ENCODE data around the gene ALG2. TPM values are rescaled to one million over a fixed set of nuclear protein-coding genes. Genes with fewer than 3 reads are reported as not detected.

ALG2 gene
- total RNA-seq, 1 donor, result 64.8 TPM

DNA sequence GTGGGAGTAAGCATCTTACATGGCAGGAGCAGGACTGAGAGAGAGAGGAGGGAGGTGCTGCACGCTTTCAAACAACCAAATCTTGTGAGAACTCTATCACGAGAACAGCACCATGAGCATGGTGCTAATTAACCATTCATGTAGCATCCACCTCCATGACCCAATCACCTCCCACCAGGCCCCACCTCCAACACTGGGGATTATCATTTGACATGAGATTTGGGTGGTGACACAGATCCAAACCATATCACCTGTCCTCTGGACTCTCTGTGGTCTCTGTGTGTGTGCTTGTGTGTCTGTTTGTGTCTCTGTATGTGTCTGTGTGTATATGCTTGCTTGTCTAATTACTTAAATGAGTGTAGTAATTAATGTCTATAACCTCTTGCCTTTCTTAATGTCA lies 31.4 kb upstream of the ALG2 start:
- TF ChIP-seq, protein P1, sequence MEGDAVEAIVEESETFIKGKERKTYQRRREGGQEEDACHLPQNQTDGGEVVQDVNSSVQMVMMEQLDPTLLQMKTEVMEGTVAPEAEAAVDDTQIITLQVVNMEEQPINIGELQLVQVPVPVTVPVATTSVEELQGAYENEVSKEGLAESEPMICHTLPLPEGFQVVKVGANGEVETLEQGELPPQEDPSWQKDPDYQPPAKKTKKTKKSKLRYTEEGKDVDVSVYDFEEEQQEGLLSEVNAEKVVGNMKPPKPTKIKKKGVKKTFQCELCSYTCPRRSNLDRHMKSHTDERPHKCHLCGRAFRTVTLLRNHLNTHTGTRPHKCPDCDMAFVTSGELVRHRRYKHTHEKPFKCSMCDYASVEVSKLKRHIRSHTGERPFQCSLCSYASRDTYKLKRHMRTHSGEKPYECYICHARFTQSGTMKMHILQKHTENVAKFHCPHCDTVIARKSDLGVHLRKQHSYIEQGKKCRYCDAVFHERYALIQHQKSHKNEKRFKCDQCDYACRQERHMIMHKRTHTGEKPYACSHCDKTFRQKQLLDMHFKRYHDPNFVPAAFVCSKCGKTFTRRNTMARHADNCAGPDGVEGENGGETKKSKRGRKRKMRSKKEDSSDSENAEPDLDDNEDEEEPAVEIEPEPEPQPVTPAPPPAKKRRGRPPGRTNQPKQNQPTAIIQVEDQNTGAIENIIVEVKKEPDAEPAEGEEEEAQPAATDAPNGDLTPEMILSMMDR (IDR thresholded peaks at IDR 0.05; ENCODE audit: insufficient read depth, low read depth, low read length), result no peak
- no peak overlapping the region for H3K4me3 ChIP-seq (ENCODE audit: low read depth, low read length)
- no peak for DNase-seq (ENCODE audit: low read depth)

DNA sequence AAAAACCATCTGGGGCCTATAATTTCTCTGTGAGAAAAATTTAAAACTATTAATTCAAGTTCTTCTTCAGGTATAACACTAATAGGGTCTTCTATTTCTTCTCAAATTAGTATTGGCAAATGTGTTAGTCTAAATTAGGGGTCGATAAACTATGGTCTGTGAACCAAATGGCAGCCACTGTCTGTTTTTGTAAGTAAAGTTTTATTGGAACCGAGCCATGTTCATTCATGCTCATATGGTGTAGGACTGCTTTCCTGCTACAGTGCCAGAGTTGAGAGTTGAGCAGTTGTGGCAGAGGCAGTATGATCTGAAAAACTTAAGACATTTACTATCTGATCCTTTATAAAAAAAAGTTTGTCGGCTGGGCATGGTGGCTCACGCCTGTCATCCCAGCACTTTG lies 29.4 kb upstream of the ALG2 start:
- no peak overlapping the region for H3K4me3 ChIP-seq (ENCODE audit: low read depth, low read length)
- no peak for DNase-seq (ENCODE audit: low read depth)
- TF ChIP-seq, protein P1 (IDR thresholded peaks at IDR 0.05; ENCODE audit: insufficient read depth, low read depth, low read length), result no peak

DNA sequence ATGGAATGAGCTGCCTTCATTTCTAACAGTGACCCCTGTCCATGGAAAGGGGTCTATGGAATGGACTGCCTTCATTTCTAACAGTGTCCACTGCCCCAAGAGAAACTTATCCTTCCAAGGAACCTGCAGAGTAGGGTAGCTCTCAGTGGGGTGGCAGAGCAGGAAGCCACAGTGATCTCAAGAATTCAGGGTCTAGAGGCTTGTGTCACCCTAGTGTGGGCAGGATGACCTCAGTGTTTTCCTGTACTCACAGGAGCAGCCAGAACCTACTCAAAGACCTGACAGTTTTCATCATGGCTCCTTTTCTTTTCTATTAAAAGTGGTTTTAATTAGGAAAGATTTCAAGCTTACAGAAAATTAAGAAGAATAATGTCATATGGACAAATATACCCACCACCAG lies 27.9 kb upstream of the ALG2 start:
- TF ChIP-seq, protein P1 (IDR thresholded peaks at IDR 0.05; ENCODE audit: insufficient read depth, low read depth, low read length), result no peak
- no peak for DNase-seq (ENCODE audit: low read depth)
- no peak overlapping the region for H3K4me3 ChIP-seq (ENCODE audit: low read depth, low read length)

- no peak for DNase-seq (ENCODE audit: low read depth)
- H3K4me3 ChIP-seq (ENCODE audit: low read depth, low read length), result no peak overlapping the region
- TF ChIP-seq, protein P1 (IDR thresholded peaks at IDR 0.05; ENCODE audit: insufficient read depth, low read depth, low read length), result no peak
These were observed 22.9 kb upstream of the ALG2 start for GRCh38 chr9:99244344-99245260.

DNA sequence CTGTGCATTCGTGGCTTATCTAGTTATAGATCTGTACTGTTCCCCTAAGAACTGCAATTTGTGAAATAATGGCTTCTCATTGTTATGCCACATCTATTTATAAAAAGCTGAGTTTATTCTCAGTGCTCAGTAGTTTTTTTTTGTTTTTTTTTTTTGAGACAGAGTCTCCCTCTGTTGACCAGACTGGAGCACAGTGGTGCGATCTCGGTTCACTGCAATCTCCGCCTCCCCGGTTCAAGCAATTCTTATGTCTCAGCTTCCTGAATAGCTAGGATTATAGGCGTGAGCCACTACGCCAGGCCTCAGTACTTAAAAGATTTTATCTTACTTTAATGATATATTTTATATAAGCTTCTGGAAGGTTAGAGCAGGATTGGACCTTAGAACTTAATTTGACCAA lies 19.4 kb upstream of the ALG2 start:
- TF ChIP-seq, protein P1 (IDR thresholded peaks at IDR 0.05; ENCODE audit: insufficient read depth, low read depth, low read length), result peak; percentile 6
- H3K4me3 ChIP-seq (ENCODE audit: low read depth, low read length), result no peak overlapping the region
- no peak for DNase-seq (ENCODE audit: low read depth)

DNA sequence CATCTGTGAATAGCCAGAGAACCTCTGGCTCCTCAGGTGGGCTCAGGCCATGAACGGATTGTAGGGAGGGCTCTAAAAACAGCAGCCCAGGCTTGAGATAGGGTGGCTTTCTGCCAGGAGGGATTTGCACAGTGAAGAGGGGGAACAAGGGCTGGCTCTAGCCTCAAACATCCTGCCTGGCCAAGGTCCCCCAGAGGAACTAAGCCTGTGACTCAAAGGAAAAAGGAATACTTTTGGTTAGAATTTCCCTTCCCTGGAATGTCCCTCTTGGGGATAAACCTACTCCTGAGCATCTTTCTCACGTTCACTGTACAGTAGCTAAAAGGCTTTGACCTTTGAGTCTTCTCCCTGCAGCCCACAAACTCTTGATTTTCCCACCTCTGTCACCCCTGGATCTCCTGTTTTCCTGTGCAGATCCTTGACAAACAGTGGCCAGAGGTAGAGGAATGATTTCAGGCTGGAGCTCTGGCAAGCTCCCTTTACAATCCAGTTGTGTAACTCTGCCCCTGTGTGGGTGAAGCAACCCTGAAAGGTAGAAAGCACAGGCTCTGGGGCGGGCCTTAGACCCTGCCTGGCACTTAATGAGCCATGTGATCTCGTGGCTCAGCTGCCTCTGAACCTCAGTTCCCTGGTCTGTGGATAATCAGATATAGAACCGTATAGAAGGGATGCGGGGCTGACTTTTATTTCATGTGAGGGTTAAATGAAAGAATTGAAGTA lies 17.8 kb upstream of the ALG2 start:
- H3K4me3 ChIP-seq (ENCODE audit: low read depth, low read length), result no peak overlapping the region
- TF ChIP-seq, protein P1 (IDR thresholded peaks at IDR 0.05; ENCODE audit: insufficient read depth, low read depth, low read length), result no peak
- peak; percentile 16 for DNase-seq (ENCODE audit: low read depth)
